HCT116 (cell line): ENCODE data around the gene GMEB2. TPM values are rescaled to one million over a fixed set of nuclear protein-coding genes. Genes with fewer than 3 reads are reported as not detected.

ENCODE experiments used
- ATAC-seq: fragments of 200-7000 bp; cut with Tn5 transposase; 2 replicates; pipeline ENCODE4 v1.9.1; 2020; ENCODE audit warnings: mild to moderate bottlenecking, moderate library complexity
- BruUV-seq: library from RNA; stranded (reverse); fragments of 400-500 nt; replicated peaks from 2 replicates; lab custom pipeline; 2021; lab: Mats Ljungman, UMichigan
- CTCF ChIA-PET: fragments of 300-600 bp; sonication (Branson Sonifier 250); formaldehyde crosslinking; loops from one replicate; lab custom pipeline; 2021; ENCODE audit warnings: antibody characterized with exemption; lab: Charles Lee
- POLR2A ChIA-PET: fragments of 300-600, 350-600 bp; sonication (Branson Sonifier 250); formaldehyde crosslinking; loops from one replicate; lab custom pipeline; 2021; ENCODE audit warnings: antibody characterized with exemption; lab: Charles Lee
- RAD21 ChIA-PET, 2 experiments: fragments of 300-600 bp; sonication (Branson Sonifier 250); formaldehyde crosslinking; loops; one replicate each; lab custom pipeline; 2023; ENCODE audit warnings: low total read pairs in 2 of 2; ENCODE audit not compliant: uncharacterized antibody in 2 of 2, unreplicated experiment in 2 of 2, low non-redundant PET in 1 of 2; lab: Charles Lee
- DNase-seq: peaks from one replicate; pipeline ENCODE4 v3.0.0-alpha.2; 2010; ENCODE audit warnings: low read depth, low spot score
- H2AFZ ChIP-seq: fragments of 200-600 bp; shearing (Covaris generic), sonication (generic); 2 replicates; pipeline ENCODE4 v1.6.1; 2017; ENCODE audit warnings: low read depth, mixed run types, mixed read lengths, antibody characterized with exemption, low read length; ENCODE audit not compliant: poor library complexity, severe bottlenecking
- H3K27ac ChIP-seq: 2 replicates; pipeline ENCODE4 v1.5.1; 2012; ENCODE audit warnings: low read depth, low read length
- H3K27me3 ChIP-seq: fragments of 200-600 bp; sonication (generic); 2 replicates; pipeline ENCODE4 v1.6.1; 2016; ENCODE audit warnings: mixed run types, low read length, mixed read lengths; ENCODE audit not compliant: insufficient read depth
- H3K36me3 ChIP-seq, 2 experiments: fragments of 200-500 bp in 1 of 2; fragments of 200-600 bp in 1 of 2; sonication (Bioruptor generic) in 1 of 2; sonication (generic) in 1 of 2; 2 replicates each; pipeline versions ENCODE4 v1.5.1 to v1.6.1; 2014 to 2016; ENCODE audit warnings: low read length in 2 of 2, inconsistent platforms in 1 of 2, mixed read lengths in 1 of 2, mixed run types in 1 of 2; ENCODE audit not compliant: insufficient read depth in 2 of 2, control insufficient read depth in 1 of 2
- H3K4me1 ChIP-seq, 2 experiments: fragments of 200-600 bp in 1 of 2; sonication (generic) in 1 of 2; 2 replicates each; pipeline versions ENCODE4 v1.5.1 to v1.6.1; 2012 to 2017; ENCODE audit warnings: low read length in 2 of 2, inconsistent platforms in 1 of 2, mild to moderate bottlenecking in 1 of 2, mixed read lengths in 1 of 2, mixed run types in 1 of 2, moderate library complexity in 1 of 2; ENCODE audit not compliant: insufficient read depth in 2 of 2, control insufficient read depth in 1 of 2
- H3K4me2 ChIP-seq: fragments of 200-600 bp; sonication (generic); 2 replicates; pipeline ENCODE4 v1.6.1; 2017; ENCODE audit warnings: mixed run types, low read length, mixed read lengths
- H3K4me3 ChIP-seq, 2 experiments: fragments of 200-600 bp in 1 of 2; sonication (generic) in 1 of 2; replicated peaks in 1 of 2; 2 replicates each; pipeline ENCODE4 v1.5.1; 2011 to 2016; ENCODE audit warnings: low read length in 2 of 2, control low read depth in 1 of 2, low read depth in 1 of 2, mild to moderate bottlenecking in 1 of 2, mixed read lengths in 1 of 2, mixed run types in 1 of 2
- H3K79me2 ChIP-seq: fragments of 200-600 bp; sonication (generic); 2 replicates; pipeline ENCODE4 v1.6.1; 2017; ENCODE audit warnings: mild to moderate bottlenecking, mixed run types, low read length, moderate library complexity, mixed read lengths; ENCODE audit not compliant: insufficient read depth
- H3K9ac ChIP-seq: fragments of 200-600 bp; sonication (generic); 2 replicates; pipeline ENCODE4 v1.6.1; 2016; ENCODE audit warnings: low read length, mixed read lengths
- H3K9me2 ChIP-seq: fragments of 200-600 bp; sonication (generic), shearing (Covaris generic); 2 replicates; pipeline ENCODE4 v1.6.1; 2017; ENCODE audit warnings: mixed run types, mild to moderate bottlenecking, moderate library complexity; ENCODE audit not compliant: insufficient read depth
- H3K9me3 ChIP-seq, 2 experiments: fragments of 200-500 bp in 1 of 2; fragments of 200-600 bp in 1 of 2; sonication (Bioruptor generic) in 1 of 2; sonication (generic) in 1 of 2; 2 replicates each; pipeline ENCODE4 v1.6.1; 2014 to 2017; ENCODE audit warnings: low read length in 2 of 2, mixed read lengths in 2 of 2, inconsistent platforms in 1 of 2, low read depth in 1 of 2, mild to moderate bottlenecking in 1 of 2, mixed run types in 1 of 2, moderate library complexity in 1 of 2; ENCODE audit not compliant: control insufficient read depth in 1 of 2, insufficient read depth in 1 of 2
- H4K20me1 ChIP-seq: fragments of 200-600 bp; sonication (generic), shearing (Covaris generic); 2 replicates; pipeline ENCODE4 v1.6.1; 2017; ENCODE audit warnings: mixed run types, mild to moderate bottlenecking, moderate library complexity; ENCODE audit not compliant: insufficient read depth
- ATF3 ChIP-seq: IDR thresholded peaks from 2 replicates; pipeline ENCODE4 v1.6.1; 2012
- CEBPB ChIP-seq: IDR thresholded peaks from 2 replicates; pipeline ENCODE4 v1.6.1; 2012; ENCODE audit warnings: low read depth
- EGR1 ChIP-seq: IDR thresholded peaks from 2 replicates; pipeline ENCODE4 v1.6.1; 2012; ENCODE audit warnings: low read depth
- EZH2phosphoT487 ChIP-seq: fragments of 200-600 bp; IDR thresholded peaks from 2 replicates; pipeline ENCODE4 v1.6.1; 2018; ENCODE audit warnings: antibody characterized with exemption, borderline replicate concordance
- POLR2A ChIP-seq: IDR thresholded peaks from 2 replicates; pipeline ENCODE4 v1.7.0; 2011; ENCODE audit warnings: borderline replicate concordance; ENCODE audit not compliant: insufficient read depth, insufficient read length; ENCODE audit errors: extremely low read depth
- RAD21 ChIP-seq: IDR thresholded peaks from 2 replicates; pipeline ENCODE4 v1.6.1; 2012; ENCODE audit warnings: low read depth, mild to moderate bottlenecking
- SP1 ChIP-seq: IDR thresholded peaks from 2 replicates; pipeline ENCODE4 v1.6.1; 2012; ENCODE audit warnings: low read depth
- SRF ChIP-seq: IDR thresholded peaks from 2 replicates; pipeline ENCODE4 v1.6.1; 2012; ENCODE audit warnings: low read depth
- YY1 ChIP-seq: IDR thresholded peaks from 2 replicates; pipeline ENCODE4 v1.6.1; 2011; ENCODE audit warnings: low read length, low read depth, moderate library complexity, mild to moderate bottlenecking; ENCODE audit not compliant: insufficient replicate concordance; ENCODE audit errors: extremely low read depth
- intact Hi-C: fragments of 100-400 bp; cut with micrococcal nuclease; formaldehyde crosslinking; loops from 2 replicates; pipeline ENCODE4 v1.10.0; 2022
- total RNA-seq: library from RNA; stranded (reverse); gene quantifications from one replicate; pipeline ENCODE4 v1.2.1, GENCODE V29; 2021; ENCODE audit not compliant: unreplicated experiment
- TF ChIP-seq, protein P1 (sequence below): IDR thresholded peaks from 2 replicates; pipeline ENCODE4 v1.6.1; 2012
- TF ChIP-seq, protein P2 (sequence below): IDR thresholded peaks from 2 replicates; pipeline ENCODE4 v1.6.1; 2012; ENCODE audit warnings: low read depth

GMEB2 gene
- total RNA-seq, 1 experiment from 2014 or later = 13.9 TPM

GRCh38 chr20:63587776-63588591, 38.9 kb downstream of the GMEB2 start:
- ChIA-PET POLR2A (no interaction called here), CTCF (no interaction called here), RAD21 (no interaction called here)
- Histone ChIP-seq H3K4me1 (no peaks in the 10 kb centered on the region), H3K4me3 (no peak overlapping the region), H3K4me2 (no peak overlapping the region), H2AFZ (no peak overlapping the region), H4K20me1 (no peaks in the 10 kb centered on the region), H3K9me3 (no peaks in the 10 kb centered on the region), H3K36me3 (no peaks in the 10 kb centered on the region), H3K27ac (no peak overlapping the region), H3K9me2 (no peaks in the 10 kb centered on the region), H3K79me2 (no peaks in the 10 kb centered on the region), H3K9ac (no peak overlapping the region), H3K27me3 (no peaks in the 10 kb centered on the region)
- intact Hi-C loops = no loop called here
- no peak for DNase-seq
- BruUV-seq = no TSS peak
- TF ChIP-seq, protein P1, sequence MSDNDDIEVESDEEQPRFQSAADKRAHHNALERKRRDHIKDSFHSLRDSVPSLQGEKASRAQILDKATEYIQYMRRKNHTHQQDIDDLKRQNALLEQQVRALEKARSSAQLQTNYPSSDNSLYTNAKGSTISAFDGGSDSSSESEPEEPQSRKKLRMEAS = no peak
- TF ChIP-seq ATF3 (no peak), SP1 (no peak), EGR1 (no peak), RAD21 (no peak), SRF (no peak), YY1 (no peak), POLR2A (no peak), CEBPB (no peak), EZH2phosphoT487 (no peak)
- TF ChIP-seq, protein P2, sequence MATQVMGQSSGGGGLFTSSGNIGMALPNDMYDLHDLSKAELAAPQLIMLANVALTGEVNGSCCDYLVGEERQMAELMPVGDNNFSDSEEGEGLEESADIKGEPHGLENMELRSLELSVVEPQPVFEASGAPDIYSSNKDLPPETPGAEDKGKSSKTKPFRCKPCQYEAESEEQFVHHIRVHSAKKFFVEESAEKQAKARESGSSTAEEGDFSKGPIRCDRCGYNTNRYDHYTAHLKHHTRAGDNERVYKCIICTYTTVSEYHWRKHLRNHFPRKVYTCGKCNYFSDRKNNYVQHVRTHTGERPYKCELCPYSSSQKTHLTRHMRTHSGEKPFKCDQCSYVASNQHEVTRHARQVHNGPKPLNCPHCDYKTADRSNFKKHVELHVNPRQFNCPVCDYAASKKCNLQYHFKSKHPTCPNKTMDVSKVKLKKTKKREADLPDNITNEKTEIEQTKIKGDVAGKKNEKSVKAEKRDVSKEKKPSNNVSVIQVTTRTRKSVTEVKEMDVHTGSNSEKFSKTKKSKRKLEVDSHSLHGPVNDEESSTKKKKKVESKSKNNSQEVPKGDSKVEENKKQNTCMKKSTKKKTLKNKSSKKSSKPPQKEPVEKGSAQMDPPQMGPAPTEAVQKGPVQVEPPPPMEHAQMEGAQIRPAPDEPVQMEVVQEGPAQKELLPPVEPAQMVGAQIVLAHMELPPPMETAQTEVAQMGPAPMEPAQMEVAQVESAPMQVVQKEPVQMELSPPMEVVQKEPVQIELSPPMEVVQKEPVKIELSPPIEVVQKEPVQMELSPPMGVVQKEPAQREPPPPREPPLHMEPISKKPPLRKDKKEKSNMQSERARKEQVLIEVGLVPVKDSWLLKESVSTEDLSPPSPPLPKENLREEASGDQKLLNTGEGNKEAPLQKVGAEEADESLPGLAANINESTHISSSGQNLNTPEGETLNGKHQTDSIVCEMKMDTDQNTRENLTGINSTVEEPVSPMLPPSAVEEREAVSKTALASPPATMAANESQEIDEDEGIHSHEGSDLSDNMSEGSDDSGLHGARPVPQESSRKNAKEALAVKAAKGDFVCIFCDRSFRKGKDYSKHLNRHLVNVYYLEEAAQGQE = no peak
- no peak for ATAC-seq
